Left lung (tissue), 10 donors: Measurements from ENCODE around the gene VSTM4. TPM values are rescaled to one million over a fixed set of nuclear protein-coding genes. Genes with fewer than 3 reads are reported as not detected.

ENCODE experiments used
- ATAC-seq: fragments of 200-7000 bp; cut with Tn5 transposase; one replicate; pipeline ENCODE4 v1.9.1; 2020; ENCODE audit warnings: moderate library complexity
- DNase-seq, 4 donors: peaks; one replicate each; pipeline ENCODE4 v3.0.0-alpha.2; 2013 to 2020
- H3K27ac ChIP-seq, 2 donors: fragments of 200-600 bp; sonication (generic) in 1 of 2; one replicate each; pipeline versions ENCODE4 v1.5.0 to v1.8.0; 2020 to 2021
- H3K27me3 ChIP-seq, 2 donors: fragments of 200-600 bp; sonication (generic) in 1 of 2; one replicate each; pipeline versions ENCODE4 v1.5.0 to v1.8.0; 2020 to 2021
- H3K36me3 ChIP-seq, 2 donors: fragments of 200-600 bp; sonication (generic) in 1 of 2; one replicate each; pipeline versions ENCODE4 v1.5.0 to v1.8.0; 2020 to 2021
- H3K4me1 ChIP-seq, 2 donors: fragments of 200-600 bp; one replicate each; pipeline ENCODE4 v1.8.0; 2021
- H3K4me3 ChIP-seq, 2 donors: fragments of 200-600 bp; sonication (generic) in 1 of 2; one replicate each; pipeline versions ENCODE4 v1.5.0 to v1.8.0; 2020 to 2021; ENCODE audit warnings: mild to moderate bottlenecking in 1 of 2
- H3K9me3 ChIP-seq, 2 donors: fragments of 200-600 bp; sonication (generic) in 1 of 2; one replicate each; pipeline versions ENCODE4 v1.5.0 to v1.8.0; 2020 to 2021
- CTCF ChIP-seq, 2 donors: fragments of 200-600 bp; sonication (generic) in 1 of 2; IDR thresholded peaks; one replicate each; pipeline versions ENCODE4 v1.5.0 to v1.8.0; 2021; ENCODE audit warnings: antibody characterized with exemption in 2 of 2
- intact Hi-C, 2 donors: fragments of 100-400 bp; cut with DNase I; formaldehyde crosslinking; loops; one replicate each; pipeline versions ENCODE4 v1.11.2 to v1.14.2; 2022
- polyA plus RNA-seq, 6 donors: library from polyadenylated mRNA; unstranded; fragments of 120-200 nt; gene quantifications; one replicate each; pipeline ENCODE4 v1.2.1, GENCODE V29; 2013; ENCODE audit not compliant: insufficient read length in 6 of 6
- total RNA-seq, 2 donors: library from RNA; stranded (reverse); fragmentation: NEBNext Ultra II Directional; extraction: Animal tissue kit (Norgen Biotek cat#: 25700); gene quantifications; one replicate each; pipeline ENCODE4 v1.2.1, GENCODE V29; 2021
- donor health status: DM: no; HTN: yes; CAD: no.
- donor health status: DM: no; HTN: no; CAD: no.

Gene VSTM4
- total and polyA plus RNA-seq, 8 donors, result 11.0 to 36.9 (median 30.8) TPM

- Histone ChIP-seq H3K4me1 (no peaks in the 10 kb centered on the region), H3K27ac (no peak overlapping the region), H3K36me3 (no peaks in the 10 kb centered on the region), H3K9me3 (no peaks in the 10 kb centered on the region), H3K27me3 (no peaks in the 10 kb centered on the region), H3K4me3 (no peak overlapping the region)
- ATAC-seq, result no peak
- no peak for DNase-seq
- intact Hi-C loops, result no loop called here
- TF ChIP-seq CTCF (IDR thresholded peaks at IDR 0.05), result no peak
These were observed 44.6 kb downstream of the VSTM4 start for GRCh38 chr10:49070701-49071100.

- no peak for DNase-seq
- Histone ChIP-seq H3K4me1 (no peaks in the 10 kb centered on the region), H3K27me3 (no peaks in the 10 kb centered on the region), H3K9me3 (no peaks in the 10 kb centered on the region), H3K27ac (no peak overlapping the region), H3K4me3 (no peak overlapping the region), H3K36me3 (no peaks in the 10 kb centered on the region)
- ATAC-seq, result no peak
- intact Hi-C loops, result no loop called here
- no peak for TF ChIP-seq CTCF (IDR thresholded peaks at IDR 0.05)
These were observed 46.6 kb downstream of the VSTM4 start for GRCh38 chr10:49068672-49069217.

- ATAC-seq, result no peak
- no peak for DNase-seq
- Histone ChIP-seq H3K9me3 (no peaks in the 10 kb centered on the region), H3K27me3 (no peaks in the 10 kb centered on the region), H3K4me3 (no peak overlapping the region), H3K36me3 (no peaks in the 10 kb centered on the region), H3K27ac (no peak overlapping the region), H3K4me1 (no peaks in the 10 kb centered on the region)
- intact Hi-C loops, result no loop called here
- no peak for TF ChIP-seq CTCF (IDR thresholded peaks at IDR 0.05)
These were observed 47.1 kb downstream of the VSTM4 start for GRCh38 chr10:49068209-49068608.

DNA sequence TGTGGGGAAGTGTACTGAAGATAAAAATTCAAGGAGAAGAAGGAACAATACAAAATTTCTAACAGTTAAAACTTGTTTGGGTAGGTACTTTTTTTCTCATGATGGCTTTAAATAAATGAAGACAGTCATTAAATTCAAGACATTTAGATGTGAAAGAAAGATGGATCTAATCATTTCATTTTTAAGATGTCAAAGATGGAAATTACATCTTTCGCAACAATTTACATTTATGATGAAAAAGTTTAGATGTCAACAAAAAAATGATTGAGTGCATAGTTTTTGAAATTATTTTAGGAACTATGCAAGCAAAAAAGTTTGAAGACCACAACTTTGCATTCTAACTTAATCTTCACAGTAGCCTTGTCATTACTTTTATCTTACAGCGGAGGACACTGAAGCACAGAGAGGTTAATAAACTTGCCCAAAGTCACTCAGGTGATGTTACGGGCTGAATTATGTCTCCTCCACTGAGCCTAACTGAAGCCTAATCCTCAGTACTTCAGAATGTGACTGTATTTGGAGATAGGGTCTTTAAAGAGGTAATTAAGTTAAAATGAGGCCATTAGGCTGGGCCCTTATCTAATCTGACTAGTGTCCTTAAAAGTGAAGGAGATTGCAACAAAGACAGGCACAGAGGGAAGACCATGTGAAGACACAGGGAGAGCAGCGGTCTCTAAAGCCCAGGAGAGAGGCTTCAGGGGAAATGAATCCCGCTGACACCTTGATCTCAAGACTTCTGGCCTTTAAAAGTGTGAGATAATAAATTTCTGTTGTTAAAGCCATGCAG, 48.2 kb downstream of the VSTM4 start:
- intact Hi-C loops, result no loop called here
- no peak for DNase-seq
- no peak overlapping the region for H3K27ac ChIP-seq

More for the DNA sequence above, 48.2 kb downstream of the VSTM4 start:
- Histone ChIP-seq H3K36me3 (no peaks in the 10 kb centered on the region), H3K4me3 (no peak overlapping the region), H3K4me1 (no peaks in the 10 kb centered on the region), H3K27me3 (no peaks in the 10 kb centered on the region), H3K9me3 (peaks cover 0 to 6% of the 10 kb centered on the region in 2 donors)
- TF ChIP-seq CTCF (IDR thresholded peaks at IDR 0.05), result no peak
- no peak for ATAC-seq
